GM12864 (cell line): Measurements from ENCODE around the gene SLC12A2.

Source experiments
- DNase-seq: peaks from one replicate; pipeline ENCODE4 v3.0.0-alpha.2; 2011; ENCODE audit warnings: low read depth
- H3K4me3 ChIP-seq: 2 replicates; pipeline ENCODE4 v1.5.1; 2011; ENCODE audit warnings: mild to moderate bottlenecking, low read depth, low read length, control low read depth
- CTCF ChIP-seq: IDR thresholded peaks from 2 replicates; pipeline ENCODE4 v1.5.1; 2011; ENCODE audit warnings: low read depth, mild to moderate bottlenecking, moderate library complexity, low read length, control low read depth, inconsistent platforms; ENCODE audit errors: missing control alignments

The SLC12A2 gene

GRCh38 chr5:128083033-128083810 is at the start of gene SLC12A2:
TSS of gene SLC12A2 (plus strand) at chr5:128083766. CDS start at chr5:128083955, 189 bp downstream.
- DNase-seq: peak; percentile 89
- no peak for TF ChIP-seq CTCF
- peak within 1 kb of the TSS; percentile 82 for H3K4me3 ChIP-seq

DNA sequence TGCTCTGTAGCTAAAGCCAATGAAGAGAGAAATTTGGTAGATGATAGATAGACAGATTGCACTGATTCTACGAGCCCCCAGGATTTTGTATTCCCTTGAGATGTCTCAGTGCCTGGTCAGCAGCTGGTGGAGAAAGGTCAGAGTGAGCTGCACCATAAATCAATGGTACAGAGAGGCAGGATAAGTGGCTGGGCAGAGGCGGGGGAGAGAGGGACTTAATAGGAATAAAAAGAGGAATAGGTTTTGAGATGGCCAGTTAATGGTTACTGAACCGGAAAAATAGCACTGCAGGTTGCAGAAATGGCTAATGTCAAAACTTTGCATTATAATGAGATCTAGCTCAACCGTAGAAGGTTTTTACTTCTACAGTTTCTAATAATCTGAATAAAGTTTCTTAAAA is 47.9 kb upstream of the SLC12A2 start:
- H3K4me3 ChIP-seq: no peak overlapping the region
- TF ChIP-seq CTCF: no peak
- no peak for DNase-seq

GRCh38 chr5:128036950-128037349 is 46.6 kb upstream of the SLC12A2 start:
- DNase-seq: no peak
- no peak overlapping the region for H3K4me3 ChIP-seq
- TF ChIP-seq CTCF: no peak

DNA sequence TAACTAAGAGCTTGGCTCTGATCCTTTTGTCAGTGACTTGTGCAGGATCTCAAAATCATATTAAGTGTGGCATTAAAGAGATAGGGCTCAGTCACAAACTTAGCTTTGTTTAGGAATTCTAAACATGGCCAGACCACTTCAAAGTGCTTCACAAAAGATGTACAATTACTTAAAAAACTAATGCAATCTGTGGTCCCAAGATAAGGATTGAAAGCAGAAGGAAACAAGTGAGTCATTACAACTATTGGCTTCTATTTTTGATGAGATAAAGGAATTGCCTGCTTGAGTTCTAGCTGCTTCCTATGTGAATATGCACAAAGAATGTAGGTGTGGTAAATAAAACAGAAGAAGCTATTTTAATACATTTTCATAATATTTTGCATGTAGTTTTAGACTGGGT is 44.9 kb upstream of the SLC12A2 start:
- H3K4me3 ChIP-seq: no peak overlapping the region
- DNase-seq: no peak
- TF ChIP-seq CTCF: no peak

DNA sequence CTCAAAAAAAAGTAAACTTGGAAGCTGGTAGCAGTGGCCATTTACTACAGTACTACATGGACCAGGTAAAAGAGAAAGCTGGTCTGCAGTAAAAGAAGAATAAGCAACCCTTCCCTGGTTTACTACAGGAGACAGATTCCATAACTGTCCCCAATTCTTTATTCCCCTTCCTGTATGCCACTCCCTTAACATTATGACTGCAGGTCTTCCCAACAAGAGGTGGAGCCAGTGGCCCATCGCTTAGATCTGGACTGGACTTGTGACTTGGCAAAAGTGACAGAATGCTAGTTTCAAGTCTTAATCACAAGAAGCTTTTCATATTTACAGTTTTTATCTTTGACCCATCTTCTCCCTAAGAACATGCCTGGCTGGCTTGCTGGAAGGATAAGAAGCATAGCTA is 42.6 kb upstream of the SLC12A2 start:
- no peak overlapping the region for H3K4me3 ChIP-seq
- TF ChIP-seq CTCF: no peak
- no peak for DNase-seq

- DNase-seq: no peak
- no peak overlapping the region for H3K4me3 ChIP-seq
- no peak for TF ChIP-seq CTCF
Observed at GRCh38 chr5:128052780-128053179, 30.8 kb upstream of the SLC12A2 start.

DNA sequence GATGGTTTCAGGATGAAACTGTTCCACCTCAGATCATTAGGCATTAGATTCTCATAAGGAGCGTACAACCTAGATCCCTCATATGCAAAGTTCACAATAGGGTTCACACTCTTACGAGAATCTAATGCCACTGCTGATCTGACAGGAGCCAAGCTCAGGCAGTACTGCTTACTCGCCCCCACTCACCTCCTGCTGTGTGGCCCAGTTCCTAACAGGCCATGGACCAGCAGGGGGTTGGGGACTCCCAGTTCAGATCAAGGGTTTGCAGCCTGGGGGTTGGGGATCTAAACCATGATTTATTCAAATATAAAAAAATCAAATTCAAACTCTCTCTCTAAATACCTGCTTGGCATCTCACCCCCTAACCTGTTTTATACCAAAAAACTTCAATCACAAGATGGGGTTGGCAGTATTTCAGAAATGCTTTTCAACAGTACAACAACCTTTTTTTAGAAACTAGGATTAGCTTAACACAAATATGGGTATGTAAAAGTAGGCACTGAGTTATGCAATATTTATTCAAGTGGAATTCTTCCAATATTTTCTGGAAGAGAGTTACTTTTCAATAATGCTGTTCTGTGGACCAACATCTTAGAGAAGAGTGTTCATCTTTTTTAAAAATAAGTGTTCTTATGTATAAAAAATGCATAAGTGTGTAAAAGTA is 30.1 kb upstream of the SLC12A2 start:
- TF ChIP-seq CTCF: no peak
- no peak overlapping the region for H3K4me3 ChIP-seq
- no peak for DNase-seq
